Activated T-helper 1 cell treated with anti-CD3 and anti-CD28 coated beads, Interleukin-12 subunit alpha, Interleukin-12 subunit beta, Interleukin-2, Interleukin-4 antibody, amounts not matched to agents 30 ng/mL and 10 ng/mL and 1 ng/mL, durations not matched to agents 14 hours and 24 hours and 36 hours (primary cell): ENCODE data around the gene LHFPL3. TPM values are rescaled to one million over a fixed set of nuclear protein-coding genes. Genes with fewer than 3 reads are reported as not detected.

Experiments
- DNase-seq: peaks from one replicate; pipeline ENCODE4 v3.0.0; 2021; ENCODE audit warnings: low spot score
- H3K27ac Mint-ChIP-seq: one replicate; pipeline ENCODE4 v1.8.0; 2021; ENCODE audit warnings: mild to moderate bottlenecking, mixed read lengths
- H3K27me3 Mint-ChIP-seq: one replicate; pipeline ENCODE4 v1.8.0; 2022; ENCODE audit warnings: mild to moderate bottlenecking, moderate library complexity, mixed read lengths; ENCODE audit not compliant: insufficient read depth
- H3K36me3 Mint-ChIP-seq: one replicate; pipeline ENCODE4 v1.8.0; 2021; ENCODE audit warnings: low read depth, mixed read lengths
- H3K4me1 Mint-ChIP-seq: one replicate; pipeline ENCODE4 v1.8.0; 2021; ENCODE audit warnings: low read depth, mixed read lengths
- H3K4me3 Mint-ChIP-seq: one replicate; pipeline ENCODE4 v1.8.0; 2021; ENCODE audit warnings: mild to moderate bottlenecking, moderate library complexity, mixed read lengths
- H3K9me3 Mint-ChIP-seq: one replicate; pipeline ENCODE4 v1.8.0; 2021; ENCODE audit warnings: mixed read lengths
- intact Hi-C: fragments of 100-400 bp; cut with micrococcal nuclease; formaldehyde crosslinking; loops from one replicate; pipeline ENCODE4 v1.15.1; 2024
- total RNA-seq: library from RNA; stranded (reverse); gene quantifications from 2 replicates; pipeline ENCODE4 v1.2.3, GENCODE V29; 2022

Gene LHFPL3
- total RNA-seq, 1 donor from 2014 or later: not detected

- Mint-ChIP-seq H3K4me3 (no peak overlapping the region), H3K27me3 (peaks cover 9% of the 10 kb centered on the region), H3K36me3 (no peaks in the 10 kb centered on the region), H3K4me1 (peaks cover 18% of the 10 kb centered on the region), H3K27ac (no peak overlapping the region), H3K9me3 (no peaks in the 10 kb centered on the region)
- intact Hi-C loops: no loop called here
- DNase-seq: no peak
Observed at GRCh38 chr7:104898434-104898833, 570.0 kb downstream of the LHFPL3 start.

DNA sequence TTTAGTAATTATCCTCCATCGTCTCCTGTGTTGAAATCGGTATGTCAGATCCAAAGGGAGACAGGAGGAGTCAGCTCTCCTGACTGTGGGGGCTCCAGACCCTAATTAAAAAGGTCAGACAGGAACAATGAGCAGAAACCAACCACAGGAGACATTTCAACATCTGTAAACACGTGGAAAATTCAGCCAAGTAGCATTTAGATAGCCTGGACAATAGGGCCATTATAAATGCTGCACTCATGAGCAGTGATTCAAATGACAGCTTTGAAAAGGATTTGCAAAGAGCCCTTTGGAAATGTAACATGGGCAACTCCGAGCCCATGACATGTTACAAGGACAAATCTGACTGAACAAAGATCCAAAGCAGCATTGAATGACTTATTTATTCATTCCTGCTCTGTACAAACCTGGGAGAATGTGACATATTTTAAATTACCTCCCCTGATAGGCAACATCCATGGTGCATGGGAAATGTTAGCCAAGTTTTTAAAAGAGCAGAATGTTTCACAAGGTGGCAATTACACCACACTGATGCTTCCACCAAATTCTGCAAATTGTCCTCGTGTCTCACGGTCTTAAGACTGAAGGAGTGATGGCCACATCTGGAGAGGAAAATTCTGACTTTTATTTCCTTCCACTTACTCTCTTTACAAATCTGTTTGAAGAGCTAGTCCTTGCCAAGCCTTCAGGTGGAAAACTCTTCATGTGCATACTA, 572.3 kb downstream of the LHFPL3 start:
- Mint-ChIP-seq H3K4me1 (peaks cover 18% of the 10 kb centered on the region), H3K27me3 (peaks cover 9% of the 10 kb centered on the region), H3K4me3 (no peak overlapping the region), H3K9me3 (no peaks in the 10 kb centered on the region), H3K36me3 (no peaks in the 10 kb centered on the region), H3K27ac (no peak overlapping the region)
- intact Hi-C loops: no loop called here
- no peak for DNase-seq

GRCh38 chr7:104901240-104901619, 572.8 kb downstream of the LHFPL3 start:
- H3K4me3 Mint-ChIP-seq: no peak overlapping the region
- DNase-seq: no peak
- intact Hi-C loops: no loop called here
- no peaks in the 10 kb centered on the region for H3K9me3 Mint-ChIP-seq
- H3K4me1 Mint-ChIP-seq: peaks cover 16% of the 10 kb centered on the region
- H3K36me3 Mint-ChIP-seq: no peaks in the 10 kb centered on the region
- H3K27ac Mint-ChIP-seq: no peak overlapping the region
- peaks cover 11% of the 10 kb centered on the region for H3K27me3 Mint-ChIP-seq

DNA sequence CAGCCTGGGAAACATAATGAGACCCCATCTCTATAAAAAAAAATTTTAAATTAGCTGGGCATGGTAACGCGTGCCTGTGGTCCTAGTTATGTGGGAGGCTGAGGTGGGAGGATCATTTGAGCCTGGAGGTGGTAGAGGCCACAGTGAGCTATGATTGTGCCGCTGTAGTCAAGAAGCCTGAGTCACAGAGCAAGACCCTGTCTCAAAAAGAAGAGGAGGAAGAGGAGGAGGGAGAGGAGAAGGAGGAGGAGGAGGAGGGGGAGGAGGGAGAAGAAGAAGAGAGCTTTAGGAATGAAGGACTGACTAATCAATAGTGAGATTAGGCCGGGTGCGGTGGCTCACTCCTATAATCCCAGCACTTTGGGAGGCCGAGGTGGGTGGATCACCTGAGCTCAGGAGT, 573.8 kb downstream of the LHFPL3 start:
- intact Hi-C loops: no loop called here
- no peak for DNase-seq
- peaks cover 16% of the 10 kb centered on the region for H3K27me3 Mint-ChIP-seq
- H3K36me3 Mint-ChIP-seq: no peaks in the 10 kb centered on the region
- no peak overlapping the region for H3K4me3 Mint-ChIP-seq
- H3K4me1 Mint-ChIP-seq: peaks cover 10% of the 10 kb centered on the region
- no peaks in the 10 kb centered on the region for H3K9me3 Mint-ChIP-seq
- H3K27ac Mint-ChIP-seq: no peak overlapping the region

DNA sequence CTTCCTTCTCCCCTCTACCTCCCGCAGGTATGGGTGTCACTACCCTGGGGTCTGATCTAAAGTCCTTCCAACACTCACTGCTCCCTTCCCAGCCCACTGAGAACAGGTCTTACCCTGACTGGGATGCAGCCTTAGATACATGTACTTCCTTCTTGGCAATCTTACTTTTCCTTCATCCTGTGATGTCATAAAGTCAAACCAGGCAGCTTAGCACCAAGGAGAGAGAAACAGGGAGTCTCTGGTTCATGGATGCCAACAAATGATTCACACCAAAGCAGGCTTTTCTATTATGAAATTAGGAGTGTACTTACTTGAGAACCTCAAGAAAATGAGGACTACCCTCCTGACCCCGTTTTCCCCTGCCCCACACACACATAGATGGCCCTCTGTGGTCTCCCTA, 574.6 kb downstream of the LHFPL3 start:
- H3K36me3 Mint-ChIP-seq: no peaks in the 10 kb centered on the region
- no peak for DNase-seq
- peaks cover 22% of the 10 kb centered on the region for H3K27me3 Mint-ChIP-seq
- no peak overlapping the region for H3K27ac Mint-ChIP-seq
- H3K4me3 Mint-ChIP-seq: no peak overlapping the region
- intact Hi-C loops: no loop called here
- no peaks in the 10 kb centered on the region for H3K9me3 Mint-ChIP-seq
- peaks cover 5% of the 10 kb centered on the region for H3K4me1 Mint-ChIP-seq

DNA sequence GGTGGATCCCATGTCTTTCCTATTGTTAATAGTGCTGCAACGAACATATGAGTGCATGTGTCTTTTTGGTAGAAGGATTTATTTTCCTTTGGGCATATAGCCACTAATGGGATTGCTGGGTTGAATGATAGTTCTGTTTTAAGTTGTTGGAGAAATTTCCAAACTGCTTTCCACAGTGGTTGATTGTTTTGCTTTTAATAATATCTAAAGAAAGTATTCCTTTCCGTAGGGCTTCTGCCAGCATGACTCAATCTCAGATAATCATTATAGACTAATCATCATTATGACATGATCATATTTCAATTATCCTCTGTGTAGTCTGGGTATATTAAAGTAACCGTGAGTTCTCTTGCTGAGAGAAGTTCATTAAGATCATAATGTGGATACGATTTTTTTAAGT, 575.4 kb downstream of the LHFPL3 start:
- intact Hi-C loops: no loop called here
- Mint-ChIP-seq H3K4me1 (peaks cover 5% of the 10 kb centered on the region), H3K4me3 (no peak overlapping the region), H3K27ac (no peak overlapping the region), H3K9me3 (no peaks in the 10 kb centered on the region), H3K27me3 (peaks cover 23% of the 10 kb centered on the region), H3K36me3 (no peaks in the 10 kb centered on the region)
- DNase-seq: no peak

DNA sequence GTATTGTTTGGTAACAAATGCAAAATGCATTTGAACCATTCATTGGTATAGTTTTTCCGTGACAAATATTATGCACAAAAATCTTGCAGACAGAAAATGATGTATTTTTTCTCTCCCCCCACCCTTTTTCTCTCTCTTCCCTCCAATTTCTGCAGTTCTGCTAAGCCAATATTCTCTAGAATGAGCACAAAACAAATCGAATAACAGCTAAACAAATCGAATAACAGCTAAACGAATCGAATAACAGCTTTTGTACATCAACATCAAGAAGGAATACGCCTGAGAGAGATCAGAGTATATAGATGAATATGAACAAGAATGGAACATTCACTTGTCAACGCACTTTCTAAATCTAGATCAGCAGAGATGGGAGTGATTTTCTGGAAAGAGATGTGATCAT, 577.6 kb downstream of the LHFPL3 start:
- Mint-ChIP-seq H3K36me3 (no peaks in the 10 kb centered on the region), H3K4me3 (no peak overlapping the region), H3K4me1 (no peaks in the 10 kb centered on the region), H3K9me3 (no peaks in the 10 kb centered on the region), H3K27me3 (peaks cover 19% of the 10 kb centered on the region), H3K27ac (no peak overlapping the region)
- intact Hi-C loops: no loop called here
- no peak for DNase-seq

GRCh38 chr7:104906556-104906955, 578.2 kb downstream of the LHFPL3 start:
- H3K36me3 Mint-ChIP-seq: no peaks in the 10 kb centered on the region
- no peak for DNase-seq
- no peak overlapping the region for H3K27ac Mint-ChIP-seq
- intact Hi-C loops: no loop called here
- H3K4me3 Mint-ChIP-seq: no peak overlapping the region
- no peaks in the 10 kb centered on the region for H3K9me3 Mint-ChIP-seq
- peaks cover 19% of the 10 kb centered on the region for H3K27me3 Mint-ChIP-seq
- H3K4me1 Mint-ChIP-seq: no peaks in the 10 kb centered on the region

DNA sequence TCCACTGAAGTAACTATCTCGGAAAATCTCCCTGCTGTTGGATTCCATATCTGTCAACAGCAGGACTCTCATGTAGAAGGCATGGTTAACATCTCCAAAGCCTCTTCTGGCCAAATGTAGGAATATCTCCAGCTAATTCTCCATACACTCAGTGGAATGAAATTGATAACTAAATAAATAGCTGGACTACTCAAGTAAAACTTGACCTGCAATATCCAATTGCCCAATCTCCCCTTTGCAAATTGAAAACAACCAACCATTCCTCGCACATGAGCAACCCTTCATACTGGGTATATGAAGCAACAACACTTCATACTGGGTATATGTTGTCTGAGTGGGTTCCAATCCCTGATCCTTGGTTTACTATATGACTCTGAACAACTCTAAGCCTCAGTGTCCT, 580.2 kb downstream of the LHFPL3 start:
- Mint-ChIP-seq H3K4me3 (no peak overlapping the region), H3K9me3 (no peaks in the 10 kb centered on the region), H3K27me3 (peaks cover 20% of the 10 kb centered on the region), H3K27ac (no peak overlapping the region), H3K36me3 (no peaks in the 10 kb centered on the region), H3K4me1 (no peaks in the 10 kb centered on the region)
- no peak for DNase-seq
- intact Hi-C loops: no loop called here

DNA sequence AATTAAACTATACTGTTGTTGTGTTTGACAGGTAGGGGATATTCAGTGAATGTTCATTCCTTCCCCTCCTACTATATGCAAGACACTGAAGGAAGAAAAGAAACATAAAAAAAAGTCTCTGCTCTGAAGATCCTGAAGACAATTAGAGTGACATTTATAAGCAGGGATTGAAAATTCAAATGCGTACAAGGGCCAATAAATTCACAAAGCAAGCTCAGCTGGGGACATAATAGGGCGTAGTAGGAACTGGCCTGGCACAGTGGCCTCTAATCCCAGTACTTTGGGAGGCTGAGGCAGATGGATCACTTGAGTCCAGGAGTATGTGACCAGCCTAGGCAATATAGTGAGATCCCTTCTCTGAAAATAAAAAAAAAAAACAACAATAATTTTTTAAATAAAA, 580.7 kb downstream of the LHFPL3 start:
- peaks cover 20% of the 10 kb centered on the region for H3K27me3 Mint-ChIP-seq
- H3K9me3 Mint-ChIP-seq: no peaks in the 10 kb centered on the region
- no peak for DNase-seq
- H3K36me3 Mint-ChIP-seq: no peaks in the 10 kb centered on the region
- no peak overlapping the region for H3K27ac Mint-ChIP-seq
- no peaks in the 10 kb centered on the region for H3K4me1 Mint-ChIP-seq
- intact Hi-C loops: no loop called here
- H3K4me3 Mint-ChIP-seq: no peak overlapping the region

- Mint-ChIP-seq H3K9me3 (no peaks in the 10 kb centered on the region), H3K27ac (no peak overlapping the region), H3K27me3 (peaks cover 19% of the 10 kb centered on the region), H3K4me1 (no peaks in the 10 kb centered on the region), H3K4me3 (no peak overlapping the region), H3K36me3 (no peaks in the 10 kb centered on the region)
- intact Hi-C loops: no loop called here
- no peak for DNase-seq
Observed at GRCh38 chr7:104914421-104914820, 586.0 kb downstream of the LHFPL3 start.

DNA sequence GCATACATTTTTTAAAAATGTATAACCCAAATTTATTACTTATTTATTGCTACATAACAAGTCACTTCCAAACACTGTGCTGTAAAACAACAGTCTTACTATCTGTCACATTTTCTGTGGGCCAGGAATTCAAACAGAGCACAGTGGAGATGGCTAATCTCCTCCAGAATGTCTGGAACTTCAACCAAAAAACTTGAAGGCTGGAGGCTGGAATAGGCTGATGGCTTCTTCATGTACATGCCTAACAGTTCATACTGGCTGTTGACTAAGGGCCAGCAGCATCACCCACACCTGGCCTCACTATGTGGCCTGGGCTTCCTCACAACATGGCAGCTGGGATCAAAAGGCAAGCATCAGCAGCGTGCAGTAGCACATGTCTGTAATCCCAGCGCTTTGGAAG, 593.2 kb downstream of the LHFPL3 start:
- peaks cover 7% of the 10 kb centered on the region for H3K4me1 Mint-ChIP-seq
- H3K27me3 Mint-ChIP-seq: peaks cover 13% of the 10 kb centered on the region
- no peaks in the 10 kb centered on the region for H3K9me3 Mint-ChIP-seq
- DNase-seq: no peak
- no peaks in the 10 kb centered on the region for H3K36me3 Mint-ChIP-seq
- H3K27ac Mint-ChIP-seq: no peak overlapping the region
- intact Hi-C loops: loop anchor here (5.0 kb wide), 1 partner anchor 141 kb away; no protein-coding TSS in a partner anchor
- no peak overlapping the region for H3K4me3 Mint-ChIP-seq

DNA sequence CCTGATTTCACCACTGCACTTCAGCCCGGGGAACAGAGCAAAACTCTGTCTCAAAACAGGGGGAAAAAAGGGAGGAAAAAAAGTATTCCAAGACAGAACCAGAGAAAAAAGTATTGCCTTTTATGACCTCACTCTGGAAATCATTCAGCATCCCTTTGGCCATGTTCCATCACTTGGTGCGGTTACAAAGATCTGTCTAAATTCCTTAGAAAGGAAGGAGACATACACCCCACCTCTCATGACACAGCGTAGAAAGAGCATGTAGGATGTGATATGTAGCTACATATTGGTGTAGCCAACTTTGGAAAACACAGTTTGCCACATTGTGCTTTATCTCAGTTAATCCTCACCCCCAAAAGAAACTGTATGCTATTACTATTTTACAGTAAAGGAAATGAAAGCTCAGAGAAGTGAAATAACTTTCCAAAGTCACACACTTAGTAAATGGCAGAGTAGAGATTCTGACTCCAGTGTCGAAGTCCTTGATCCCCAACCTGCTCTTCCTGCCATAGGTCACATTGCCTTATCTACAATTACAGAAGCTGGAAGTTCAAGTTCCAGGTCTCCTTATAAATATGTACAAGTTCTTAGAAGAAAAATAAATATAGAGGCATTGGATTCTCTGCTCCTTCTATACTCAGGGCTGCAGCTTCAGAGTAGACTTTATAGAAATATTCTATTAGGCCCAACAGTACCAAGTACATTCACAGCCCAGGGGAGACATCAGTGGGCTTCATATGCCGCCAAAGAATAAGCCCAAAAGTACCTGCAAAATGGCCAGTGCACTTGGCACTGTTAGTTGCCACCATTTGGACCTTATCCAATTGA, 594.0 kb downstream of the LHFPL3 start:
- Mint-ChIP-seq H3K4me1 (peaks cover 7% of the 10 kb centered on the region), H3K4me3 (no peak overlapping the region), H3K27me3 (peaks cover 11% of the 10 kb centered on the region), H3K9me3 (no peaks in the 10 kb centered on the region), H3K27ac (no peak overlapping the region), H3K36me3 (no peaks in the 10 kb centered on the region)
- intact Hi-C loops: loop anchor here (1.0 to 5.0 kb wide), 11 partner anchors 21 to 667 kb away; partner anchors contain the start of gene RINT1
- DNase-seq: no peak
